K562 (cell line): ENCODE measurements around the gene RUNDC1.

ENCODE experiments used
- NR2C2 ChIP-seq, 2 experiments: fragments of 200-800 bp in 1 of 2; sonication (Bioruptor generic) in 1 of 2; sonication (generic) in 1 of 2; formaldehyde crosslinking in 1 of 2; IDR thresholded peaks; 2 replicates each; pipeline versions ENCODE4 v1.6.1 to v1.8.0; 2016 to 2022; ENCODE audit warnings: mild to moderate bottlenecking in 1 of 2, missing compliant biosample characterization in 1 of 2, missing genetic modification characterization in 1 of 2, missing genetic modification reagents in 1 of 2
- TAF1 ChIP-seq: IDR thresholded peaks from 2 replicates; pipeline ENCODE4 v1.6.1; 2011; ENCODE audit warnings: mild to moderate bottlenecking, low read length, moderate library complexity; ENCODE audit not compliant: insufficient read depth, control insufficient read depth, severe bottlenecking; ENCODE audit errors: extremely low read depth
- ZNF518B ChIP-seq: fragments of 250-450 bp; sonication (Bioruptor Pico); IDR thresholded peaks from 2 replicates; pipeline ENCODE4 v1.5.0; 2021; ENCODE audit warnings: mild to moderate bottlenecking, moderate library complexity

- no peak for TF ChIP-seq ZNF518B (CRISPR knock-in tag)
- TF ChIP-seq NR2C2 (CRISPR knock-in tag; IDR thresholded peaks at IDR 0.05), result no peak
- TF ChIP-seq NR2C2 (tag; IDR thresholded peaks at IDR 0.05), result no peak
- TF ChIP-seq TAF1, result no peak
These were observed 32.9 kb downstream of the RUNDC1 start for GRCh38 chr17:43013296-43013695.
